Kidney epithelial cell (primary cell): ENCODE results near the gene PTGER1. TPM values are rescaled to one million over a fixed set of nuclear protein-coding genes. Genes with fewer than 3 reads are reported as not detected.

Experiments
- DNase-seq: peaks from one replicate; pipeline ENCODE4 v3.0.0-alpha.2; 2010; ENCODE audit warnings: low read depth
- H3K27me3 ChIP-seq: 2 replicates; pipeline ENCODE4 v1.6.0; 2011; ENCODE audit warnings: low read length; ENCODE audit not compliant: control insufficient read depth, insufficient read depth
- H3K36me3 ChIP-seq: 2 replicates; pipeline ENCODE4 v1.5.1; 2011; ENCODE audit warnings: low read length; ENCODE audit not compliant: control insufficient read depth, insufficient read depth
- H3K4me3 ChIP-seq: 2 replicates; pipeline ENCODE4 v1.5.1; 2011; ENCODE audit warnings: low read depth, mild to moderate bottlenecking, control low read depth, low read length
- total RNA-seq: library from RNA; depleted of rRNA; stranded (reverse); fragments of >200 nt; gene quantifications from 2 replicates; pipeline ENCODE4 v1.2.3, GENCODE V29; 2015
- TF ChIP-seq, protein P1 (sequence below): IDR thresholded peaks from 2 replicates; pipeline ENCODE4 v1.5.1; 2011; ENCODE audit warnings: mild to moderate bottlenecking, moderate library complexity, low read length, control low read depth, inconsistent platforms; ENCODE audit not compliant: insufficient read depth, poor library complexity, severe bottlenecking

PTGER1 gene
- total RNA-seq, 1 donor from 2014 or later, result 5.5 TPM

DNA sequence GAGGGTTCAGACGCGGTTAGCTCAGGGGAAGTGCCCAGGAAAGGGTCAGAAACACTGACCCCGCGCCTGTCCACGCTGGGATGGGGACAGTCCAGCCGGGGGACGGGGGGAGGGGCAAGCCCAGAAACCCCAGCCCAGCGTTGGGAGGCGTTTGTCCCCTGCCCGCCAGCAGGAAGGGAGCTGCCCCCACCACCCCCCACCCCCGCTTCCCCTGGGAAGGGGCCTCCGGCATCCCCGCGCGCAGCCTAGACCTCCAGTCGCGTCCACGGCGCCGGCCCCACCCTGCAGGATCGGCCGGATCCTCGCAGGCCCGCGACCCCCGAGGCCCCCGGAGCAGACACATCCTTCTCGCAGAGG lies 20.5 kb upstream of the PTGER1 start:
- H3K4me3 ChIP-seq, result peak overlapping the region; percentile 79
- DNase-seq, result no peak
- TF ChIP-seq, protein P1, sequence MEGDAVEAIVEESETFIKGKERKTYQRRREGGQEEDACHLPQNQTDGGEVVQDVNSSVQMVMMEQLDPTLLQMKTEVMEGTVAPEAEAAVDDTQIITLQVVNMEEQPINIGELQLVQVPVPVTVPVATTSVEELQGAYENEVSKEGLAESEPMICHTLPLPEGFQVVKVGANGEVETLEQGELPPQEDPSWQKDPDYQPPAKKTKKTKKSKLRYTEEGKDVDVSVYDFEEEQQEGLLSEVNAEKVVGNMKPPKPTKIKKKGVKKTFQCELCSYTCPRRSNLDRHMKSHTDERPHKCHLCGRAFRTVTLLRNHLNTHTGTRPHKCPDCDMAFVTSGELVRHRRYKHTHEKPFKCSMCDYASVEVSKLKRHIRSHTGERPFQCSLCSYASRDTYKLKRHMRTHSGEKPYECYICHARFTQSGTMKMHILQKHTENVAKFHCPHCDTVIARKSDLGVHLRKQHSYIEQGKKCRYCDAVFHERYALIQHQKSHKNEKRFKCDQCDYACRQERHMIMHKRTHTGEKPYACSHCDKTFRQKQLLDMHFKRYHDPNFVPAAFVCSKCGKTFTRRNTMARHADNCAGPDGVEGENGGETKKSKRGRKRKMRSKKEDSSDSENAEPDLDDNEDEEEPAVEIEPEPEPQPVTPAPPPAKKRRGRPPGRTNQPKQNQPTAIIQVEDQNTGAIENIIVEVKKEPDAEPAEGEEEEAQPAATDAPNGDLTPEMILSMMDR, result no peak
- peaks cover 2% of the 10 kb centered on the region for H3K36me3 ChIP-seq
- H3K27me3 ChIP-seq, result no peaks in the 10 kb centered on the region

DNA sequence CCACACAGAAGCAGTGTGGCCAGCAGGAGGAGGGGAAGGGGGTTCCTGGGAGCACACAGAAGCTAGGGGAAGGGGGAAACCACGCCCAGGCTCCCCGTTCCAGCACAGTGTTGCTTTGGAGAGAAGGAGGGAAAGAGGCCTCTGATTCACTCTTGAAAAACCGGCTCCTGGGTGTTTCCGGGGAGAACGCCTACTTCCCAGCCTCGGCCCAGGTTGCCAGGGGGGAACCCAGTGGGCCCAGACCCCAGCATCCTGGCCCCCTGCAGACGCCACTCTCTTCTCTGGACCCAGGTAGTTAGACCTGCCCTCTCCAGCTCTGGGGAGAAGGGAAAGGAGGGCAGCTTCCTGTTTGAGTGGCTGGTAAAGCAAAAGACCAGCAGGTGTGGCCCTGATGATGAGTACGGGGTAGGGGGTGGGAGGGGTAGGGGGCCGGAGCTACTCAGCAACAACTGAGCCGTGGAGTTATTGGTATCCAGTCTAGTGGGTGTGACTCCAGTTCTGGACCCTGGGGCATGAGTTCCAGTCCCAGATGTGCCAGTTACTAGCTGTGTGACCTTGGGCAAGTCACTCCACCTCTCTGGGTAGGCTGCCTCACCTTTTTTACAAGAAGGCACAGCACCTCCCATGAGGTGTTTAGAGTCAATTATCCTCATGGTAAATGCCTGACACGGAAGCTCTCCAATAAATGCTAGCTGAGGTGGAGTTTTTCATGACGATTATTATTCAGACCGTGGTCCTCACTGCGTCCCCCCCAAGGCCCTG lies 19.9 kb upstream of the PTGER1 start:
- TF ChIP-seq, protein P1, result no peak
- no peaks in the 10 kb centered on the region for H3K27me3 ChIP-seq
- peak overlapping the region; percentile 79 for H3K4me3 ChIP-seq
- no peak for DNase-seq
- peaks cover 2% of the 10 kb centered on the region for H3K36me3 ChIP-seq

DNA sequence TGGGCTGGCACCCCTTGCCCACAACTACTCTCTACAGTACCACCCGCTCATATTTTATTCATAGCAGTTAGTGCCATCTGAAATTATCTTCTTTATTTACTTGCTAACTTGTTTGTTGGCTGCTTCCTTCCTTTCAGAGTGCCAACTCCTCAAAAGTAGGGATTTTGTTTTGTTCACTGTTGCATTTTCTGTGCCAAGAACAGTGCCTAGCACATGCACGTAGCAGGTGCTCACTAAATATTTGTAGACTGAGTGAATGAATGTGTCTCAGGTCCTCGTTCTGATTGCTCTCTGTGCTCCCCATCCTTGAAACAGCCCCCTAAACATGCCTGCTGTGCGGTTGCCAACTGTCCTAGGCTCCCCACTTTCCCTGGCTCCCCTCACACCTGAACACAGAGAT lies 19.3 kb upstream of the PTGER1 start:
- DNase-seq, result no peak
- no peaks in the 10 kb centered on the region for H3K27me3 ChIP-seq
- TF ChIP-seq, protein P1, result no peak
- peaks cover 2% of the 10 kb centered on the region for H3K36me3 ChIP-seq
- H3K4me3 ChIP-seq, result peak overlapping the region; percentile 79

DNA sequence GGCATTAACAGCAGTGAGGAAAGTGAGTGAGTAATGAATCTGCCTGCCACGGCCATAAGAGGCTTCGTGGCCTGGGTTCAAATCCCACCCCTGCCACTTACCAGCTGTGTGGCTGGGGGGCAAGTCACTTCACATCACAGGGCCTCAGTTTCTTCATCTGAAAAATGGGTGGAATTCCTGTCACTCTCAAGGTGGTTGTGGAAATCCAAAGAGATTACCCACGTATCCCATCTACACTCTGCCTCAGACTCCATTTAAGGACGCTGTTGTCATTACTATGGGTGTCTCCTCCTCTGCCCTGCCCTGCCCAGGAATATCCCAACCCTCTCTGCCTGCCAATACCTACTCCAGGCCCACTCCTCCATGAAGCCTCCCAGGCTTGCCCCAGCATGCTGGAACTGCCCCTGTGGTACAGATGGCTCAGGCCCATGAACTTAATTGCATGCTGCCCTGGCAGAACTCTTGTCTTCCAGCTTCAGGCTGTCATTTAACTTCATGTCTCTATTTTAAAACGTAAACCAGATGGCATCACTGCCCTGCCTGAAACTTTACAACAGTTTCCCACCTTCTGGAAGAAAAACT lies 17.7 kb upstream of the PTGER1 start:
- Histone ChIP-seq H3K36me3 (peaks cover 2% of the 10 kb centered on the region), H3K4me3 (no peak overlapping the region), H3K27me3 (no peaks in the 10 kb centered on the region)
- DNase-seq, result no peak
- TF ChIP-seq, protein P1, result no peak

DNA sequence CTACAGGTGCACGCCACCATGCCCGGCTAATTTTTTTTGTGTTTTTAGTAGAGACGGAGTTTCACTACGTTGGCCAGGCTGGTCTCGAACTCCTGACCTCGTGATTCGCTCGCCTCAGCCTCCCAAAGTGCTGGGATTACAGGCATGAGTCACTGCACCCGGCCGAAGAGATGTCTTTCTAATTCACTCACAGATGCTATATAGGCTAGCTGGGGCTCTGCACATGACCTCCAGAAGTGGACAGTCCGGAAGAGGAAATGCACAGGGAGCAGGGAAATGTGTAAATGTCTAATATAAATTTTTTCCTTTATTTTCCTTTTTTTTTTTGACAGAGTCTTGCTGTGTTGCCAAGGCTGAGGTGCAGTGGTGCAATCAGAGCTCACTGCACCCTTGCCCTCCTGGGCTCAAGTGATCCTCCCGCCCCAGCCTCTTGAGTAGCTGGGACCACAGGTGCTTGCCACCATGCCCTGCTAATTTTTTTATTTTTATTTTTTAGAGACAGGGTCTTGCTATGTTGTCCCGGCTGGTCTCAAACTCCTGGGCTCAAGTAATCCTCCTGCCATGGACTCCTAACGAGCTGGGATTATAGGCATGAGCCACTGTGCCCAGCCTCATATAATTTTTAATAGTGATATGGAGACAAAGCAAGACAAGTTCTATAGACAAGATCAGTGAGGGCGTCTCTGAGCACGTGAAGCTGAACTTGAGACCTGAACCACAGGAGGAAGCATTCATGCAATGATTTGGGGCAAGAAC lies 12.4 kb upstream of the PTGER1 start:
- Histone ChIP-seq H3K27me3 (no peaks in the 10 kb centered on the region), H3K4me3 (no peak overlapping the region), H3K36me3 (no peaks in the 10 kb centered on the region)
- DNase-seq, result no peak
- TF ChIP-seq, protein P1, result no peak
